Measurements from ENCODE around the gene PFN3.

Gene PFN3

DNA sequence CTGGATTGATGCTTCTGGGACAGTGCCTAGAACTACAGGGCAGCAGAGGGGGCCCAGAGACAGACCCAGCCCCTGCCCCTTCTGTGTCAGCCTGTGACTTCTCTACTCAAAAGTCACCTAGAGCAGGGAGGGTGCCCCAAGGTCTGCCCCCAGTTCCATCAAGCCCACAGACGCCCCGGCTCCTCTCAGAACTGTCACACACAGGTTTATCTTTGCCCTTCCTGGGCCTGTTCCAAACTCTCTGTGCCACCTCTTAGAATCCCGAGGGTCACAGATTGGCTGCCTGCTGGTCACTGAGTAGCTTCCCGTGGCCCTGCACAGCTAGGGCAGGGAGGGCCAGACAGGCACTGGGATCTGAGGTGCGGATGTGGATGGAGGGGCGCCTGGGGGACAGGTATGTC lies 41.0 kb downstream of the PFN3 start:
- DNase-seq (ENCODE audit: low read depth), result no peak

DNA sequence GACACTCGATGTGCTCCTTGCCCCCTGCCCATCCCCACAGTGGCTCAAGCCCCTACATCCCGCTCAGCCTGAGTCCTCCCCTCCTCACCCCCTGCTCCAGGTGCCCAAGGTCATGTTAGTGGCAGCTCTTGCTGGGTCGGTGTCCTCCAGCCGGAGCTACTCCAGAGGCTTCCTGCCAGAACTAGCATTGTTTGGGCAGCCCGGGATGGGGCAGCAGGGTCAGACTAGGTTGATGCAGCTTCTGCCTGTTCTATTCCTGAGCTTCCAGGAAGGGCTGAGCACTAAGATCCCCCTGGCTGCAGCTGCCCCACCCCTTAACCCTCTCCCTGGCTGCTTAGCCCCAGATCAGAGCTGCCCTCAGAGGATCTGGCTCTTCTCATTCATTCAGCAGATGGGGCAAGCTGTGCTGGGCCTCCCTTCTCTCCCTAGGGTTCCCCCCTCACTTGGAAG lies 42.1 kb downstream of the PFN3 start:
- no peak for DNase-seq (ENCODE audit: low read depth)

DNA sequence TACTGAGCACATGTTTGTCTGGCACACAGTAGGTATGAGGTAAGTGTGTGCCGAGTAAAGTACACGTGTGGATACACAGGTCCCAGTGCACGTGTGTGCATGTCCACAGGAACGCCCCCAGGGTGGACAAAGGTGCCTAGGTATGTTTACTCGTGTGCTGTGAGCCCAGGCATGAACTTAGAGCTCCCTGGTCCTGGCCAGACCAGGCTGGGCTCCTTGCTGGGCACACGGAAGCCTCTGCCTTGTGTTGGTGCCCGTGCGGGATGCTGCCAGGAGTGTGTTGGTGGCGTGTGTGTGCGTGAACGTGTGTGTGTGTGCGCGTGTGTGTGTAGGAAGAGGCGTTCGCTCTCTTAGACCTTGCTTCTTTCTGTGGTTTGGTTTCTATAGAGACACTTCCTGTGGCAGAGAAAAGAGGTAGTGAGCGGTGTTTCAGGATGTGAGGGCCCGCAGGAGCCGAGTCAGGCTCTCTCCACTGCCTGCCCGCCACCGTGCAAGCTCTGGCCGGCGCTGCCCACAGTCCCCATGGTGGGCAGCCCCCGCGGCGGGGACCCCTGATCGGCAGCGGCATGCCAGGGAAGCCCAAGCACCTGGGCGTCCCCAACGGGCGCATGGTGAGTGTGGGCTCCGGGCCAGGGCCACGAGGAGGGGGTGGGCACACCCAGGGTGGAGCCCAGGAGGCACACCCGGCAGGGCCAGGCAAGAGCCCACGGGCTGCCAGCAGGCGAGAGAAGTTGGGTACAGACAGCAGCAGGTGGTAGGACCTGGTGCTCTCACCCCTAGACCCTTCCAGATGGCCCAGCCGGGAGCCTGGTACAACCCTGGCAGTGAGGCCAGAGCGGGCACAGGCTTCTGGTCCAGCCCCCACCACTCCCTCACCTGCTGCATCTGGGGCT lies 42.8 kb downstream of the PFN3 start, which contains the start of gene RGS14:
Gene RGS14 (plus strand): TSS at position 466 of the 893 bp plus-strand sequence. CDS start 101 bp downstream, at position 567.
- peak; percentile 56 for DNase-seq (ENCODE audit: low read depth)

DNA sequence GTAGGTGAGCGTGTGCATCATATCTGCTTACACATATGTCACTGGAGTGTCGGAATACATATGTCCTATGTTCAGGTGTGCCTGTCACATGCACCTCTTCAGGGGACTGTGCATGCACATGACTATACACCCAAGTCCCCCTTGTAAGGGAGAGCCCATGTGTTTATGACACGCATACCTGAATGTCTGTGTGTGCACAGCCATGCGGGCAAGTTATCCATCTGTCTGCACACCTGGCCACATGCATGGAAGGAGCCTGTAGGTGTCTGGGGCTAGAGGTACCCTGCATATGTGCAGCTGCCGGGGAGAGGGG lies 43.4 kb downstream of the PFN3 start:
- DNase-seq (ENCODE audit: low read depth), result no peak

DNA sequence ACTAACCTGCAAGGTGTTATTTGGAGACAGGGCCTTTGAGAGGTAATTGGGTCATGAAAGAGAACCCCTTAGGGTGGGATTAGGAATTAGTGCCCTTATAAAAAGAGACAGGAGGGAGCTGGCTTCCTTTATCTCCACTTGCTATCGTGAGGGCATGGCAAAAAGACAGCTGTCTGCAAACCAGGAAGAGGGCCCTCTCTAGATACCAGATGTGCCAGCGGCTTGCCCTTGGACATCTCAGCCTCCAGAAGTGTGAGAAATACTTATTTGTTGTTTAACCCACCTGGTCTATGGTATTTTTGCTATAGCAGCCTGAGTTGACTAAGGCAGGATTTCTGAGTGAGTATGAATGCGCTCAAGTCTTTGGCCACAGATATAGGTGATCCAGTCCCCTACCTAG lies 43.7 kb downstream of the PFN3 start:
- DNase-seq (ENCODE audit: low read depth), result no peak

DNA sequence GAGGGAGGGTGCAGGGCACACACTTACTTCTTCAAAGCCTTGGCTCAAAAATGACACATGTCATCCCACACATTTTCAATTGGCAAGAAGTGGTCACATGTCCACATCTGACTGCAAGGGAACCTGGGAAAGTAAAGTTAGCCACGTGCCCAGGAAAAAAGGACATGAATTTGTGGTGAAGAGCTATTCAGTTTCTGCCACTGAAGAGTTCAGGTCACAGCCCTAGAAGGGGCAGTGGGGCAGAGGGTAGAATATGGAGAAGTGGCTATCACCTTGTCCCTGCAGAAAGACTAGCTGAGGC lies 44.6 kb downstream of the PFN3 start:
- DNase-seq (ENCODE audit: low read depth), result no peak

DNA sequence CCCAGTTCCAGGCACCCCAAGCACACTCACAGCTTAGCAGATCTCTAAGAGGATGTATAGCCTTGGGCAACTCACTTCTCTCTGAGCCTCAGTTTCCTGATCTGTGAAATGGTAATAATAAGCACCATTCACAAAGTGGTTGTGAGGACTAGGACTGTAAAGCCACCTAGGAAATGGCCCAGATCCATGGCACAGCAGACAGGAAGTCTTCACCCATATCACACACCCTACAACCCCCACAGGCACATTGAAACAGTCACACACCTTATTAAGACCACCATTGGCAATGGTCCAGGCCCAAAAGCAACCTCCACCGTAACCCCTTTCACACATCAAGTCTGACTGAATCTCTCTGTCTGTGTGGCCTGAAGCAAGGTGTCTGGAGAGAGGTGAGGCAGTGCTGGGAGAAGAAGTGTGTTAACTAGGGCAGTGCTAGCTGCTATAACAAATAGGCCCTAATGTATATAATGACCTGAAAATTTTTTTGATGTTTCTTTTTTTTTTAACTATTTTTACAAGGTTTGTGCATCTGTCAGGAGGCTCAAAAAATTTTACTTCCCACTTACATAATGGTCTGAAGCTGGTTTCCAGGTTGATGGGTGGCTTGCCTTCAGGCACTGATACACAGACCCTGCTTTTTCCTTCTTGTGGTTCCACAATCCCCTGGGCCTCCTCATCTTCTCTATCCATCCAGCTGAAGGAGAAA lies 45.1 kb downstream of the PFN3 start:
- no peak for DNase-seq (ENCODE audit: low read depth)

DNA sequence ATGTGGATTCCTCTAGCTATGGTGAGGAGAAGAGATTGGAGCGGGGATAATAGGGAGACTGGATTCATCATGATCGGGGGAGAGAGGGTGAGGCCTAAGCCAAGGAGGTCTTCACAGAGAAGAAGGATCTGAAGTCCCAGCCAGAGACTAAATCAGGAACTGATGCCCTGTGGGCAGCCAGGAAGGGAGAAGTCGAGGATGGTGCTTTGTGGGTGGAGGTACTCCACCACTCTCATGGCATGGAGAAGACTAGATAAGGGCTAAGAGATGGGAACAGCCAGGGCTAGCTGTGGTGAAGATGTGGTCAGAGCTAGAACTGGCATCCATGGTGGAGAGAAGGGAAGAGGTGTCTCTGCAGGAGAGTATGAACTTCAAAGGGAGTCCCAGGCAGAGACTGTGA lies 45.8 kb downstream of the PFN3 start:
- DNase-seq (ENCODE audit: low read depth), result no peak

DNA sequence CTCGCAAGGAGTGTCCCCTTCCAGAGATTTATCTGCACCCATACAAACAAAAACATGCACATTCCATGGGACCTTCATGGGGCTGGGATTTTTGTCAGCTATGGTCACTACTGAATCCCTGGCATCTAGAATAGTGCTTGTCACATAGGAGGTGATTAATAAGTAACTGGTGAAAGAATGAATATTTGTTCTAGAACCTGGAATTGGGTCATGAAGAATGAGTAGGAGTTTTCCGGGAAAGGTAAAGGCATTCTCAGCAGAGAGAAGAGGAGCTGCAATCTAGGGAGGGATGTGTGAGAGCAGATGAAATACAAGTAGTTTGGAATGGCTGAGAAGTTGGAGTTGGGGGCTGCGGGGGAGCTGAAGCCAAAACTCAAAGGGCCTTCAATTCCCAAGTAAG lies 46.2 kb downstream of the PFN3 start:
- DNase-seq (ENCODE audit: low read depth), result no peak

DNA sequence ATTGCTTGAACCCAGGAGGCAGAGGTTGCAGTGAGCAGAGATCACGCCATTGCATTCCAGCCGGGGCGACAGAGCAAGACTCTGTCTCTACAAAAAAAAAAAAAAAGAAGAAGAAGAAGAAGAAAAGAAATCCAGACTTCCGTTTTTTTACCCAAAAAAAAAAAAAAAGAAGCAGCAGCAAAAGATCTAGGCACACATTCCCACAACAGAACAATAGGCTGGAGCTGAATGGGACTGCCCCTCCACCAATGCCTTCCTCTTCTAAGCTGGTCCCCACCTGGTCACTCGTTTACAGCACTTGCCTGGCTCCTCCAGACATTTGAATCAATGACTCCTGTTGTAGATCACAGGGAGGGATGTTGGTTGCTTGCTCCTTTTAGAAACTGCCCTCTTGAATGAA lies 47.4 kb downstream of the PFN3 start:
- DNase-seq (ENCODE audit: low read depth), result no peak

DNA sequence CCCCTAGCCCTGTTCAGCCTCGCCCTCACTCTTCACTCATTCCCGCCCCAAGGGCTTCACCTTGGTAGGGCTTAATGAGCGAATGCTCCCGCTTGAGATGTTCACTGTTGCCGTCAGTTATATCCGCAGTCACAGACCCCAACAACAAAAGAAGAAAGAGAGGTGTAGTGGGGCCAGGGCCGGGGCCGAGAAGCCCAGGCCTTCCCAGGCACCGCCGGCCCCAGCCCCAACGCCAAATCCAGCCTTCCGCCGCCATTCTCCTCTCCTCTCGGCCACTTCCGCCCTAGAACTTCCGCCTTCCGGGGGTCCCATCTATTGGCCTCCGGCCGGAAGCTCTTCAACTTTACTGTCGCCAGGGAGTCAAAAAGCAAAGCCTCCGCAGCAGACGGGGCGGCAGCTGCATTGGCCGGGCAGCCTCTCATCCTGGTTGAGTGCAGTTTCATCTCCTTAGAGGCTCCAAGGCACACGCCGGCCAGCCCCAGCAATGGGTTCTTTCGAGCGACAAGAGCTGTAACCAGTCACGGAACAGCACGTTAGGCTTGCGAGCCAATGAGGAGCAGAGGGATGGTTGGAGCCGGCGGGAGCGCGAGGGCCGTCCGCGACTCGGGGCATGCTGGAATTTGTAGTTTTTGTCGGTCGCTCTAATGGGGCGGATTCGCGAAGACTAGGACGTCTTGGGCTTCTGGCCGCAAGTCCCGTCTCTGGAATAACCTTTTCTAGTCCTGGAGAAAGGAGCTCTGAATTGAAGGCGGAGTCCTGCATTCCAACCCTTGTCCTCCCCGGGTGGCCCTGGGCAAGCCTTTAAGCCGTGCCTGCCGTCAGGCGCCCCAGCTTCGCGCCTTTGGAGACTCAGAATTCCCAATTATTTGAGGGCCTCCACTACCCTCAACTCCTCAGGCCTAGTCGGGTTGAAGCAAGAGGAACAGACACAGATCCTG lies 48.8 kb downstream of the PFN3 start, which contains the start of gene LMAN2:
Gene LMAN2 (minus strand): TSS at position 277 of the 938 bp plus-strand sequence. CDS start 21 bp downstream, at position 256.
- DNase-seq (ENCODE audit: low read depth), result peak; percentile 96

DNA sequence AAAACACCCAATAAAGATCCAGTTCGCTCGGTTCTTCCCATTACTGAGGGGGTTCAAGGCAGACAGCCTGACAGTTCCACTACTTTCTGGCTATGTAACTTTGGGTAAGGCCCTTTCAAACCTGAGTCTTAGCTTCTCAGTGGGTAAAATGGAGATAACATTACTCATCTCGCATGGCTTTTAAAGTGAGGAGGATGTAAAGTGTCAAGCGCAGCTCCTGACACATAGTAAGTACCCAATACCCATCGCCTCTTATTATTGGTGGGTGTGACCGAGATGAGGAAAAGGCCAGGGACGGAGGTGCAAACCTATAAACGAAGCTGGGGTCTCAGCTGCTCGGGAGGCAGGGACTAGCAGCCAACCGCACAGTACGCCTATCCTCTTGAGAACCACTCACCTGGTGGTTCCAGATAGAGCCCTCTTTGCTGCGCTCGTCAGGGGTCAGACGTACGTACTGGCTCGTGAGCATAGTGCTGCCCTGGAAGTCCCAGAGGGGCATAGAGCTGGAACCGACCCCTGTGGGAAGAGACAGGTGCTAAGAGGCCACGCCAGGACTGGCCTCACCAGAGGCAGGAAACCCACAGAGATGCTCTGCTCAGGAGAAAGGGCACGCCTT lies 49.6 kb downstream of the PFN3 start:
- DNase-seq (ENCODE audit: low read depth), result no peak
